Subcutaneous adipose tissue (tissue), 4 donors: ENCODE data around the gene CDK5R1. TPM values are rescaled to one million over a fixed set of nuclear protein-coding genes. Genes with fewer than 3 reads are reported as not detected.

Experiments
- total RNA-seq, 4 donors: library from RNA; depleted of rRNA; stranded (reverse); fragments of >200 nt; gene quantifications; one replicate each; pipeline ENCODE4 v1.1.0, GENCODE V29; 2016
- TF ChIP-seq, protein P1 (sequence below): fragments of 450-650 bp; IDR thresholded peaks from one replicate; pipeline ENCODE4 v1.5.1; 2016; ENCODE audit warnings: low read depth, mild to moderate bottlenecking, control low read depth, antibody characterized with exemption, moderate library complexity

CDK5R1 gene
- total RNA-seq, 4 donors from 2014 or later = 0.33 to 3.1 (median 0.41) TPM

DNA sequence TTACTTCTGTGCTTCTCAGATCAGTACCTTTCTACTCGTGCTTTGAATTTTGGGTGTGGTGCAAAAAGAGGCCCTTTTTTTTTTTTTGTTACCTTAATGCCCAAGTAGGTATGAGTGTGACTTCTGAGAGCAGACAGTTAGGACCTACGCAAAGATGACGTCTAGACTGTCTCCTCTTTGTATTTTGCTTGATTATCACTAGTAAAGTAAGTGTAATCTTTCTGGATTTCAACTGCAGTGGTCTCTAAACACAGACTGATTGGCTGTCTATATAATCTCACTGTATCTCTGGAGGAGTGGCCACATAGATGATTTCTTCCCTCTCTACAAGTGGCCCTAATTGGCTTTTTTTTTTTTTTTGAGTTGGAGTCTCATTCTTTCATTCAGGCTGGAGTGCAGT, 11.5 kb upstream of the CDK5R1 start:
- TF ChIP-seq, protein P1, sequence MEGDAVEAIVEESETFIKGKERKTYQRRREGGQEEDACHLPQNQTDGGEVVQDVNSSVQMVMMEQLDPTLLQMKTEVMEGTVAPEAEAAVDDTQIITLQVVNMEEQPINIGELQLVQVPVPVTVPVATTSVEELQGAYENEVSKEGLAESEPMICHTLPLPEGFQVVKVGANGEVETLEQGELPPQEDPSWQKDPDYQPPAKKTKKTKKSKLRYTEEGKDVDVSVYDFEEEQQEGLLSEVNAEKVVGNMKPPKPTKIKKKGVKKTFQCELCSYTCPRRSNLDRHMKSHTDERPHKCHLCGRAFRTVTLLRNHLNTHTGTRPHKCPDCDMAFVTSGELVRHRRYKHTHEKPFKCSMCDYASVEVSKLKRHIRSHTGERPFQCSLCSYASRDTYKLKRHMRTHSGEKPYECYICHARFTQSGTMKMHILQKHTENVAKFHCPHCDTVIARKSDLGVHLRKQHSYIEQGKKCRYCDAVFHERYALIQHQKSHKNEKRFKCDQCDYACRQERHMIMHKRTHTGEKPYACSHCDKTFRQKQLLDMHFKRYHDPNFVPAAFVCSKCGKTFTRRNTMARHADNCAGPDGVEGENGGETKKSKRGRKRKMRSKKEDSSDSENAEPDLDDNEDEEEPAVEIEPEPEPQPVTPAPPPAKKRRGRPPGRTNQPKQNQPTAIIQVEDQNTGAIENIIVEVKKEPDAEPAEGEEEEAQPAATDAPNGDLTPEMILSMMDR = no peak

DNA sequence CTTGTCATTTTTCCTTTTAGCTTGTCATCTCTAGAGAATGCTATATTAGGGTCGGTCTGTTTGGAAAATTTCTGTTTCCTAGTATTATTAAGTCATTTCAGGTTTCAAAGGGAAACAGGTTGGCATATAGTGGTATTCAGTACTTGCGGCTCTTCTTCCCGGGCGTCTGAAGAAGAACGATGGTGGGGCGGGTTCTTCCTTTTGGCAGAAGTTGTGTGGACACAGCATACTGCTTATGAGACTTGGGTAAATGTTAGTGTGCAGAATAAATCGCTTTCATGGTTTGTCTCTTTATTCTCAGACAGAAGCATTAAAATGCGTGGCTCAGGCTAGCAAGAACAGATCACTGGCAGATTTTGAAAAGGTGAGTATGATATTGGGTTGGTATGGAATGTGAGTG, 9.6 kb upstream of the CDK5R1 start:
- TF ChIP-seq, protein P1 = no peak

DNA sequence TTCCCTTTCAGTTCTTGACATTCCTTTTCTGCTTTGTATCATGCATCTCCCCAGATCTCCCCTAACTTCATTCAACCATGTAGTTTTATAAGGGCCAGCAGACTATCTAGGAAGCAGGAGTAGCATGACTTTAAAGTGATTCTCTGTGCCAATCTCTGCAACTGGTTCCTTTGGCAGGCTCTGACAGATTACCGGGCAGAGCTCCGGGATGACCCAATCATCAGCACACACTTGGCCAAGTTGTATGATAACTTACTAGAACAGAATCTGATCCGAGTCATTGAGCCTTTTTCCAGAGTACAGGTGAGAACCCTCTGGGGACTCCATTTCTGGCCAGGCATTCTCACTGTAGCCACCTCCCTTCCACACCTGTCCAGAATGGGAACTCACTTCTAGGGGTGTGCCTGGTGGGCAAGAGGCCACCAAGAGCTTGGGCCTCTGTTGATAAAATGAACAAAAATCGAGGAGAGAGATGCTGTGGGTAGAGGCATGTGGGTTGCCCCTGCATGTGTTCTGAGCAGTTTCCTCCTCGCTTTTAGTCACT, 7.6 kb upstream of the CDK5R1 start:
- TF ChIP-seq, protein P1 = no peak

DNA sequence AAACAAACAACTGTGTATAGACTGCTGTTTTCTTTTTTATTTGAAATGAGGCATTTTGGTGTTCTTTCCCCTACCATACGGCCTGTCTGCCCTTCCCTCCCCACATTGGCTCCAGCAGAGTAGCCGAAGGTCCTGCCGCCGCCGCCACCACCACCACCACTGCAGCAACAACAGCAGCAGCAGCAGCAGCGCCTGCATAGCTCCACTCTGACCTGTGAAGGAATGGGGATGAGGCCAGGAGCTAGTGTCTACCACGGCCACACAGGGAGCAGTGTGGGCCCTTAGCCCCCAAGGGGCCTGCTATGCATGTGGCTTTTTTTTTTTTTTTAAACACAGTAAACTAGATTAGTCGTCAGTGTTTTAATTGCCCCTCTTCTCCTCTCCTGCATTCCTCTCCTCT, 5.6 kb upstream of the CDK5R1 start:
- TF ChIP-seq, protein P1 = no peak

DNA sequence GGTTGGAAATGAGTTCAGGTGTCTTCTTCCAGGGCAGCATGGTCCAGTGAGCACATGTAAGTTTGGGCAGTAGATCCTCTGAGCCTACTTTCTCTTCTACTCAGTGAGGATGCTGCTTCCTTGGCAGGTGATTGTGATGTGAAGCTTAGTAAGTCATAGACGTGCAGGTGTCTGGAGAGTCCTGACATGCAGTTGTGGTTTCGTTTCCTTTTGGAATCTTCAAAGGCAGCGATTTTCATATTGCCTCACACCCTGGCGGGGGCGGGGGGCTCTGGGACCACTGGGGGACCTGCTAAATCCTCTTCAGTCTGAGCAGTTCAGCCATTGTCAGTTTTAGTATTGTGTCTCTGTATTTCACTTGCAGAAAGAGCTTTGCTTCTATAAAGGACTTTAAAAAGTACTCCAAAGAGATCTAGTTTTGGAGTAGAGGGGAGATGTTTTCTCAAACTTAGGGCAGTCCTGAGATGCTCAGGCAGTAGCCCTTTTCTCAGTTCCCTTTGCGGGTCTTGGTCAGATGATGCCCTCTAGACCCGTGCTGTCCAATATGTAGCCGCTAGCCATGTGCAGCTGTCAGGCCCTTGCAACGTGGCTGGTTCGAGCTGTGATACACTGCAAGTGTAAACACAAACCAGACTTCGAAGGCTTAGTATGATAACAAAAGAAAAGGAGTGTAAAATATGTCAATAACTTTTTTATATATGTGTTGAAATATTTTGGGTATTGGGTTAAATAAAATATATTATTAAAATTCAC, 4.0 kb upstream of the CDK5R1 start:
- TF ChIP-seq, protein P1 = no peak

DNA sequence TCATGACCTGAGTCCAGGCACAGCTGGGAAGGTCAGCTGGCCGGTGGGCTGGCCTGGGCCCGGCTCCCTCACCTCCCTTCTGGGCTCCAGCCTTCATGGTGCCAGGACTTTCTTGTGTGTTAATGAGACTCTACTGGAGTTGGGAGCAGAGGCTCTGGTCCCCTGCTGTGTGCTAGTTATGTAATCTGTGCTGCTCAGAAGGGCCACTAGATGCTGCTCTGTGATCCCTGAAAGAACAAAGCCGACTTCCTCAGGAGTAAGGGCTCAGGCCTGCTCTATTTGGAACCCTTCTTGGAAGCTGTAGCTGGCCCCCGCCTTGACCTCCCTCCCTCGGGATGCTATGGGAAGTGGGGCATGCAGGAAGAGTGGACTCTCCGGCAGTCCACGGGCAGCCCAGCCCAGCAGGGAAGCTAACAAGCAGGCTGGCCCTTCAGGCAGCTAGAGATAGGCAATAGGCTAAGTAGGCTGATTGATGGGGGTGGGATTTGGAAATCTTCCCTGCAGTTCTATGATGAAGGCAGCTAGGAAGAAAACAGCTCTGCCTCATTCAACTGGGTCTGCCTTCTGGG, 3.3 kb upstream of the CDK5R1 start:
- TF ChIP-seq, protein P1 = no peak

DNA sequence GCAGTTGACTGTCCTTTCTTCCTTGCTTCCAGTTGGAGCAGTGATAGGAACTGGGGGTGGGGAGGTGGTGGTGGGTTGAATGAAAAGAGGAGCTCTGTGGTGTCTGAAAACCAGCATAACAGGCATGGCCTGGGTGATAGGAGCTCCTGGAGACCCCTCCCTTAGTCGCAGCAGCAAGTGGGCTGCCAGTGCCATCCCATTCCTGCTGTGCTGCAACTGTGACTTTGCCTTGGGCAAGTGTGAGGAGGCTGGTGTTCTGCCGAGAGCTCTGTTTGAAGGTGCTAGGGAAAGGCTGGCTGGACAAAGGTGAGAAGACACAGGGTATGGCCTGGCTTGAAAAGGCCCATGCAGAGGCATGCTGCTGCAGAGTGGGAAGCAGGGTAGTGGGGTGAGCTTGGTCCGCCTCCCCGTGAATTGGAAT, 2.7 kb upstream of the CDK5R1 start:
- TF ChIP-seq, protein P1 = no peak
